ENCODE data around the gene MTMR12. TPM values are rescaled to one million over a fixed set of nuclear protein-coding genes. Genes with fewer than 3 reads are reported as not detected.

MTMR12 gene
- total and polyA plus RNA-seq, 2 donors (not counting 3 experiments of a cell fraction or from before 2014, with no cell fraction given), result 18.2 to 38.6 TPM

GRCh38 chr5:32353420-32353819, 40.7 kb upstream of the MTMR12 start:
- H2AFZ ChIP-seq (ENCODE audit: low read depth, low read length), result no peak overlapping the region
- no peaks in the 10 kb centered on the region for H3K9me3 ChIP-seq (replicated peaks; ENCODE audit: control insufficient read depth, insufficient read depth, low read length)
- H3K9ac ChIP-seq (replicated peaks; ENCODE audit: extremely low read depth, insufficient read depth, low read length), result no peak overlapping the region
- no peaks in the 10 kb centered on the region for H3K9me1 ChIP-seq (replicated peaks; ENCODE audit: control insufficient read depth, extremely low read depth, insufficient read depth, low read length)
- H3K79me2 ChIP-seq (ENCODE audit: control insufficient read depth, insufficient read depth, low read length), result no peaks in the 10 kb centered on the region
- H3K27ac ChIP-seq (ENCODE audit: insufficient read depth, low read depth, low read length), result no peak overlapping the region
- FAIRE-seq (no peak), DNase-seq (ENCODE audit: low read depth, low spot score) (no peak)
- TF ChIP-seq MYC (IDR thresholded peaks at IDR 0.05; ENCODE audit: low read depth, low read length), result no peak
- no peak for TF ChIP-seq FOS (IDR thresholded peaks at IDR 0.05; ENCODE audit: borderline replicate concordance, insufficient read depth, low read length)
- no peak for TF ChIP-seq JUN (IDR thresholded peaks at IDR 0.05; ENCODE audit: borderline replicate concordance, insufficient read depth, insufficient read length, low read depth)
- no peak for TF ChIP-seq EZH2 (IDR thresholded peaks at IDR 0.05; ENCODE audit: borderline replicate concordance, low read depth, low read length, severe bottlenecking)
- no peaks in the 10 kb centered on the region for H3K27me3 ChIP-seq (ENCODE audit: control insufficient read depth in 2 of 2, insufficient read depth in 2 of 2, low read length in 2 of 2)
- BruUV-seq (replicated peaks), result no TSS peak
- H3K4me1 ChIP-seq (ENCODE audit: control insufficient read depth, extremely low read depth, insufficient read depth, low read length), result no peaks in the 10 kb centered on the region
- dilution Hi-C loops (cut with MboI; ENCODE audit: extremely low pct_ligation_motif_present, low sequenced_read_pairs), result no loop called here
- no peaks in the 10 kb centered on the region for H4K20me1 ChIP-seq (replicated peaks; ENCODE audit: control insufficient read depth, extremely low read depth, insufficient read depth, low read length)
- intact Hi-C loops (cut with micrococcal nuclease), result no loop called here
- H3K36me3 ChIP-seq (ENCODE audit: control insufficient read depth in 2 of 2, extremely low read depth in 1 of 2, insufficient read depth in 2 of 2, low read length in 2 of 2), result peaks cover 2 to 7% of the 10 kb centered on the region in 2 experiments
- no peak overlapping the region for H3K4me2 ChIP-seq (ENCODE audit: insufficient read depth, low read length)
- ChIA-PET POLR2A (no interaction called here), CTCF (interaction anchor here (0.7 to 0.9 kb wide), 2 partner anchors 9 to 23 kb away, joined by 3 to 4 read pairs; no protein-coding TSS in a partner anchor)
- no peak overlapping the region for H3K4me3 ChIP-seq (replicated peaks in 1 of 3; ENCODE audit: insufficient read depth in 1 of 3, low read depth in 1 of 3, low read length in 3 of 3)

- no TSS peak for BruUV-seq (replicated peaks)
- peaks cover 2 to 4% of the 10 kb centered on the region in 2 experiments for H3K36me3 ChIP-seq (ENCODE audit: control insufficient read depth in 2 of 2, extremely low read depth in 1 of 2, insufficient read depth in 2 of 2, low read length in 2 of 2)
- dilution Hi-C loops (cut with MboI; ENCODE audit: extremely low pct_ligation_motif_present, low sequenced_read_pairs) (no loop called here), intact Hi-C loops (cut with micrococcal nuclease) (no loop called here)
- no peaks in the 10 kb centered on the region for H3K9me3 ChIP-seq (replicated peaks; ENCODE audit: control insufficient read depth, insufficient read depth, low read length)
- TF ChIP-seq MYC (IDR thresholded peaks at IDR 0.05; ENCODE audit: low read depth, low read length), result no peak
- TF ChIP-seq GATA2 (IDR thresholded peaks at IDR 0.05; ENCODE audit: insufficient read depth, insufficient read length, low read depth, low read length), result no peak
- TF ChIP-seq POLR2A (IDR thresholded peaks at IDR 0.05; ENCODE audit: low read depth, low read length), result no peak
- no peak for TF ChIP-seq EZH2 (IDR thresholded peaks at IDR 0.05; ENCODE audit: borderline replicate concordance, low read depth, low read length, severe bottlenecking)
- no peak for TF ChIP-seq JUN (IDR thresholded peaks at IDR 0.05; ENCODE audit: borderline replicate concordance, insufficient read depth, insufficient read length, low read depth)
- TF ChIP-seq POLR2AphosphoS5 (IDR thresholded peaks at IDR 0.05; ENCODE audit: insufficient read depth, low read depth, low read length), result no peak
- no peak for TF ChIP-seq CTCF (IDR thresholded peaks at IDR 0.05; ENCODE audit: extremely low read depth in 1 of 2, insufficient read depth in 1 of 2, low read depth in 1 of 2, low read length in 2 of 2)
- no peak for TF ChIP-seq MAX (IDR thresholded peaks at IDR 0.05; ENCODE audit: insufficient read depth, insufficient read length)
- TF ChIP-seq FOS (IDR thresholded peaks at IDR 0.05; ENCODE audit: borderline replicate concordance, insufficient read depth, low read length), result no peak
- ChIA-PET POLR2A (no interaction called here), CTCF (interaction anchor here (1.3 kb wide), 1 partner anchor 238 kb away, joined by 5 read pairs; no protein-coding TSS in a partner anchor)
- H3K9ac ChIP-seq (replicated peaks; ENCODE audit: extremely low read depth, insufficient read depth, low read length), result no peak overlapping the region
- no peaks in the 10 kb centered on the region for H4K20me1 ChIP-seq (replicated peaks; ENCODE audit: control insufficient read depth, extremely low read depth, insufficient read depth, low read length)
- H3K4me3 ChIP-seq (replicated peaks in 1 of 3; ENCODE audit: insufficient read depth in 1 of 3, low read depth in 1 of 3, low read length in 3 of 3), result no peak overlapping the region
- H3K4me2 ChIP-seq (ENCODE audit: insufficient read depth, low read length), result no peak overlapping the region
- H3K27me3 ChIP-seq (ENCODE audit: control insufficient read depth in 2 of 2, insufficient read depth in 2 of 2, low read length in 2 of 2), result no peaks in the 10 kb centered on the region
- H3K4me1 ChIP-seq (ENCODE audit: control insufficient read depth, extremely low read depth, insufficient read depth, low read length), result no peaks in the 10 kb centered on the region
- no peak overlapping the region for H3K27ac ChIP-seq (ENCODE audit: insufficient read depth, low read depth, low read length)
- no peak for FAIRE-seq
- H3K9me1 ChIP-seq (replicated peaks; ENCODE audit: control insufficient read depth, extremely low read depth, insufficient read depth, low read length), result no peaks in the 10 kb centered on the region
- no peak for DNase-seq (ENCODE audit: low read depth, low spot score)
- no peak overlapping the region for H2AFZ ChIP-seq (ENCODE audit: low read depth, low read length)
- no peaks in the 10 kb centered on the region for H3K79me2 ChIP-seq (ENCODE audit: control insufficient read depth, insufficient read depth, low read length)
Observed at GRCh38 chr5:32352685-32353084, 39.9 kb upstream of the MTMR12 start.
